GM23338 (cell line): ENCODE measurements around the gene MRO. TPM values are rescaled to one million over a fixed set of nuclear protein-coding genes. Genes with fewer than 3 reads are reported as not detected.

Source experiments
- ATAC-seq: fragments of 200-7000 bp; cut with Tn5 transposase; 3 replicates; pipeline ENCODE4 v1.9.1; 2020
- DNase-seq: peaks from one replicate; pipeline ENCODE4 v3.0.0-alpha.2; 2015; ENCODE audit warnings: low spot score
- H2AFZ ChIP-seq: fragments of 200-600 bp; sonication (generic); 2 replicates; pipeline ENCODE4 v1.8.0; 2016; ENCODE audit warnings: antibody characterized with exemption, mild to moderate bottlenecking, moderate library complexity
- H3F3A ChIP-seq: fragments of 200-600 bp; sonication (generic); replicated peaks from 2 replicates; pipeline ENCODE4 v1.8.0; 2017; ENCODE audit warnings: antibody characterized with exemption, mixed run types, low read depth
- H3K27ac ChIP-seq: fragments of 200-600 bp; sonication (generic); 2 replicates; pipeline ENCODE4 v1.6.1; 2016; ENCODE audit warnings: low read depth
- H3K27me3 ChIP-seq: fragments of 200-600 bp; sonication (generic); 2 replicates; pipeline ENCODE4 v1.8.0; 2016; ENCODE audit warnings: mild to moderate bottlenecking, mixed run types, moderate library complexity; ENCODE audit not compliant: insufficient read depth
- H3K36me3 ChIP-seq: fragments of 200-600 bp; sonication (generic); 2 replicates; pipeline ENCODE4 v1.8.0; 2016; ENCODE audit warnings: mild to moderate bottlenecking; ENCODE audit not compliant: insufficient read depth
- H3K4me1 ChIP-seq: fragments of 200-600 bp; sonication (generic); 2 replicates; pipeline ENCODE4 v1.8.0; 2016; ENCODE audit warnings: mild to moderate bottlenecking, moderate library complexity; ENCODE audit not compliant: insufficient read depth
- H3K4me2 ChIP-seq: fragments of 200-600 bp; sonication (generic); 2 replicates; pipeline ENCODE4 v1.7.1; 2017; ENCODE audit warnings: mixed run types
- H3K4me3 ChIP-seq: fragments of 200-600 bp; sonication (generic); 2 replicates; pipeline ENCODE4 v1.6.1; 2016; ENCODE audit warnings: mixed run types
- H3K79me2 ChIP-seq: fragments of 200-600 bp; sonication (generic); replicated peaks from 2 replicates; pipeline ENCODE4 v1.8.0; 2017; ENCODE audit warnings: mild to moderate bottlenecking; ENCODE audit not compliant: insufficient read depth
- H3K9me2 ChIP-seq: fragments of 200-600 bp; sonication (generic); 2 replicates; pipeline ENCODE4 v1.8.0; 2017; ENCODE audit not compliant: insufficient read depth
- H4K20me1 ChIP-seq: fragments of 200-600 bp; sonication (generic); replicated peaks from 2 replicates; pipeline ENCODE4 v1.8.0; 2017; ENCODE audit warnings: mild to moderate bottlenecking; ENCODE audit not compliant: insufficient read depth
- H3K27ac Mint-ChIP-seq: 2 replicates; pipeline ENCODE4 v1.8.0; 2020; ENCODE audit warnings: inconsistent platforms, mild to moderate bottlenecking, moderate library complexity, mixed read lengths
- H3K27me3 Mint-ChIP-seq: 3 replicates; pipeline ENCODE4 v1.8.0; 2022; ENCODE audit warnings: low read depth, mild to moderate bottlenecking, moderate library complexity, mixed read lengths, inconsistent platforms; ENCODE audit not compliant: insufficient read depth, poor library complexity
- H3K36me3 Mint-ChIP-seq: 3 replicates; pipeline ENCODE4 v1.8.0; 2021; ENCODE audit warnings: low read depth, mild to moderate bottlenecking, inconsistent platforms, moderate library complexity, mixed read lengths
- H3K4me1 Mint-ChIP-seq: 3 replicates; pipeline ENCODE4 v1.8.0; 2020; ENCODE audit warnings: mild to moderate bottlenecking, inconsistent platforms, mixed read lengths
- H3K4me3 Mint-ChIP-seq: 3 replicates; pipeline ENCODE4 v1.8.0; 2021; ENCODE audit warnings: moderate library complexity, mild to moderate bottlenecking, inconsistent platforms, mixed read lengths
- H3K9me3 Mint-ChIP-seq: 3 replicates; pipeline ENCODE4 v1.8.0; 2020; ENCODE audit warnings: moderate library complexity, mild to moderate bottlenecking, inconsistent platforms, mixed read lengths
- CREB1 ChIP-seq: fragments of 250-450 bp; sonication (Bioruptor Pico); IDR thresholded peaks from 2 replicates; pipeline ENCODE4 v1.5.0; 2020; ENCODE audit warnings: low read depth, mild to moderate bottlenecking, moderate library complexity
- EZH2 ChIP-seq: fragments of 200-600 bp; sonication (generic); IDR thresholded peaks from one replicate; pipeline ENCODE4 v1.8.0; 2017; ENCODE audit warnings: antibody characterized with exemption, mild to moderate bottlenecking, low read depth; ENCODE audit not compliant: unreplicated experiment
- EZH2phosphoT487 ChIP-seq: fragments of 200-600 bp; sonication (generic); IDR thresholded peaks from one replicate; pipeline ENCODE4 v1.8.1; 2018; ENCODE audit warnings: antibody characterized with exemption; ENCODE audit not compliant: unreplicated experiment
- JUNB ChIP-seq: IDR thresholded peaks from one replicate; pipeline ENCODE4 v1.6.1; 2016; ENCODE audit warnings: antibody characterized with exemption; ENCODE audit not compliant: unreplicated experiment
- NANOG ChIP-seq: IDR thresholded peaks from 2 replicates; pipeline ENCODE4 v1.6.1; 2016; ENCODE audit warnings: antibody characterized with exemption, borderline replicate concordance
- POLR2AphosphoS5 ChIP-seq: IDR thresholded peaks from 2 replicates; pipeline ENCODE4 v1.6.1; 2016; ENCODE audit warnings: antibody characterized with exemption, low read depth
- STAT1 ChIP-seq: IDR thresholded peaks from one replicate; pipeline ENCODE4 v1.6.1; 2016; ENCODE audit warnings: antibody characterized with exemption; ENCODE audit not compliant: unreplicated experiment
- ZNF114 ChIP-seq: fragments of 250-450 bp; sonication (Bioruptor Pico); IDR thresholded peaks from 2 replicates; pipeline ENCODE4 v1.5.0; 2020; ENCODE audit warnings: mild to moderate bottlenecking, moderate library complexity
- ZNF331 ChIP-seq: fragments of 250-450 bp; sonication (Bioruptor Pico); IDR thresholded peaks from 2 replicates; pipeline ENCODE4 v1.5.0; 2020; ENCODE audit warnings: low read depth, mild to moderate bottlenecking, moderate library complexity
- polyA plus RNA-seq: library from polyadenylated mRNA; unstranded; fragments of >200 nt; fragmentation: Nextera tagmentation; extraction: Ambion mirVana; gene quantifications from 2 replicates; pipeline ENCODE4 v1.2.1, GENCODE V29; 2016
- total RNA-seq: library from RNA; depleted of rRNA; stranded (reverse); fragments of >200 nt; shearing (Covaris generic); gene quantifications from 2 replicates; pipeline ENCODE4 v1.2.3, GENCODE V29; 2014
- TF ChIP-seq, protein P1 (sequence below): IDR thresholded peaks from 2 replicates; pipeline ENCODE4 v1.6.1; 2016; ENCODE audit warnings: antibody characterized with exemption
- TF ChIP-seq, protein P2 (sequence below): IDR thresholded peaks from one replicate; pipeline ENCODE4 v1.6.1; 2018; ENCODE audit warnings: antibody characterized with exemption; ENCODE audit not compliant: unreplicated experiment
- TF ChIP-seq, protein P3 (sequence below): fragments of 250-450 bp; sonication (Bioruptor Pico); IDR thresholded peaks from 2 replicates; pipeline ENCODE4 v1.5.0; 2020; ENCODE audit warnings: mild to moderate bottlenecking, moderate library complexity
- TF ChIP-seq, protein P4 (sequence below), 2 experiments: fragments of 200-600 bp in 1 of 2; sonication (generic) in 1 of 2; conservative IDR thresholded peaks; 2 replicates each; pipeline versions ENCODE4 v1.5.1 to v1.6.1; 2016 to 2017; ENCODE audit warnings: antibody characterized with exemption in 2 of 2, low read depth in 2 of 2, mild to moderate bottlenecking in 2 of 2, moderate library complexity in 1 of 2

Gene MRO
- total and polyA plus RNA-seq, 2 experiments from 2014 or later, result 0.78 to 0.80 TPM

DNA sequence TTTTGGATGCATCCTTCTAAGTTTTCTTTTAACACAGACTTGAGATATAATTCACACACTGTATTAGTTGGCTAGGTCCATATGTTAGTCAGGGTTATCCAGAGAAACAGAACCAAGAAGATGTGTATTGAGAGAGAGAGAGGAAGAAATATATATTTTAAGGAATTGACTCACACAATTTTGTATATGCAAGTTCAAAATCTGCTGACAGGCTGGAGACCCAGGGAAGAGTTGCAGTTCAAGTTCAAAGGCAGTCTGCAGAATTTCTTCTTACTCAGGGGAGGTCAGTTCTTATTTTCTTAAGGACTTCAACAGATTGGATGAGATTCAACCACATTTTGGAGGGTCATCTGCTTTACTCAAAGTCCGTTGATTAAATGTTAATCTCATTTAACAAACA is 23.0 kb upstream of the MRO start:
- no peak overlapping the region for H3K27ac ChIP-seq
- TF ChIP-seq, protein P1, sequence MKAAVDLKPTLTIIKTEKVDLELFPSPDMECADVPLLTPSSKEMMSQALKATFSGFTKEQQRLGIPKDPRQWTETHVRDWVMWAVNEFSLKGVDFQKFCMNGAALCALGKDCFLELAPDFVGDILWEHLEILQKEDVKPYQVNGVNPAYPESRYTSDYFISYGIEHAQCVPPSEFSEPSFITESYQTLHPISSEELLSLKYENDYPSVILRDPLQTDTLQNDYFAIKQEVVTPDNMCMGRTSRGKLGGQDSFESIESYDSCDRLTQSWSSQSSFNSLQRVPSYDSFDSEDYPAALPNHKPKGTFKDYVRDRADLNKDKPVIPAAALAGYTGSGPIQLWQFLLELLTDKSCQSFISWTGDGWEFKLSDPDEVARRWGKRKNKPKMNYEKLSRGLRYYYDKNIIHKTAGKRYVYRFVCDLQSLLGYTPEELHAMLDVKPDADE, result no peak
- TF ChIP-seq EZH2phosphoT487 (no peak), POLR2AphosphoS5 (no peak), EZH2 (no peak), CREB1 (CRISPR knock-in tag) (no peak), JUNB (no peak), STAT1 (no peak), ZNF331 (CRISPR knock-in tag) (no peak), NANOG (no peak), ZNF114 (CRISPR knock-in tag) (no peak)
- TF ChIP-seq, protein P2, sequence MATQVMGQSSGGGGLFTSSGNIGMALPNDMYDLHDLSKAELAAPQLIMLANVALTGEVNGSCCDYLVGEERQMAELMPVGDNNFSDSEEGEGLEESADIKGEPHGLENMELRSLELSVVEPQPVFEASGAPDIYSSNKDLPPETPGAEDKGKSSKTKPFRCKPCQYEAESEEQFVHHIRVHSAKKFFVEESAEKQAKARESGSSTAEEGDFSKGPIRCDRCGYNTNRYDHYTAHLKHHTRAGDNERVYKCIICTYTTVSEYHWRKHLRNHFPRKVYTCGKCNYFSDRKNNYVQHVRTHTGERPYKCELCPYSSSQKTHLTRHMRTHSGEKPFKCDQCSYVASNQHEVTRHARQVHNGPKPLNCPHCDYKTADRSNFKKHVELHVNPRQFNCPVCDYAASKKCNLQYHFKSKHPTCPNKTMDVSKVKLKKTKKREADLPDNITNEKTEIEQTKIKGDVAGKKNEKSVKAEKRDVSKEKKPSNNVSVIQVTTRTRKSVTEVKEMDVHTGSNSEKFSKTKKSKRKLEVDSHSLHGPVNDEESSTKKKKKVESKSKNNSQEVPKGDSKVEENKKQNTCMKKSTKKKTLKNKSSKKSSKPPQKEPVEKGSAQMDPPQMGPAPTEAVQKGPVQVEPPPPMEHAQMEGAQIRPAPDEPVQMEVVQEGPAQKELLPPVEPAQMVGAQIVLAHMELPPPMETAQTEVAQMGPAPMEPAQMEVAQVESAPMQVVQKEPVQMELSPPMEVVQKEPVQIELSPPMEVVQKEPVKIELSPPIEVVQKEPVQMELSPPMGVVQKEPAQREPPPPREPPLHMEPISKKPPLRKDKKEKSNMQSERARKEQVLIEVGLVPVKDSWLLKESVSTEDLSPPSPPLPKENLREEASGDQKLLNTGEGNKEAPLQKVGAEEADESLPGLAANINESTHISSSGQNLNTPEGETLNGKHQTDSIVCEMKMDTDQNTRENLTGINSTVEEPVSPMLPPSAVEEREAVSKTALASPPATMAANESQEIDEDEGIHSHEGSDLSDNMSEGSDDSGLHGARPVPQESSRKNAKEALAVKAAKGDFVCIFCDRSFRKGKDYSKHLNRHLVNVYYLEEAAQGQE, result no peak
- TF ChIP-seq, protein P3, sequence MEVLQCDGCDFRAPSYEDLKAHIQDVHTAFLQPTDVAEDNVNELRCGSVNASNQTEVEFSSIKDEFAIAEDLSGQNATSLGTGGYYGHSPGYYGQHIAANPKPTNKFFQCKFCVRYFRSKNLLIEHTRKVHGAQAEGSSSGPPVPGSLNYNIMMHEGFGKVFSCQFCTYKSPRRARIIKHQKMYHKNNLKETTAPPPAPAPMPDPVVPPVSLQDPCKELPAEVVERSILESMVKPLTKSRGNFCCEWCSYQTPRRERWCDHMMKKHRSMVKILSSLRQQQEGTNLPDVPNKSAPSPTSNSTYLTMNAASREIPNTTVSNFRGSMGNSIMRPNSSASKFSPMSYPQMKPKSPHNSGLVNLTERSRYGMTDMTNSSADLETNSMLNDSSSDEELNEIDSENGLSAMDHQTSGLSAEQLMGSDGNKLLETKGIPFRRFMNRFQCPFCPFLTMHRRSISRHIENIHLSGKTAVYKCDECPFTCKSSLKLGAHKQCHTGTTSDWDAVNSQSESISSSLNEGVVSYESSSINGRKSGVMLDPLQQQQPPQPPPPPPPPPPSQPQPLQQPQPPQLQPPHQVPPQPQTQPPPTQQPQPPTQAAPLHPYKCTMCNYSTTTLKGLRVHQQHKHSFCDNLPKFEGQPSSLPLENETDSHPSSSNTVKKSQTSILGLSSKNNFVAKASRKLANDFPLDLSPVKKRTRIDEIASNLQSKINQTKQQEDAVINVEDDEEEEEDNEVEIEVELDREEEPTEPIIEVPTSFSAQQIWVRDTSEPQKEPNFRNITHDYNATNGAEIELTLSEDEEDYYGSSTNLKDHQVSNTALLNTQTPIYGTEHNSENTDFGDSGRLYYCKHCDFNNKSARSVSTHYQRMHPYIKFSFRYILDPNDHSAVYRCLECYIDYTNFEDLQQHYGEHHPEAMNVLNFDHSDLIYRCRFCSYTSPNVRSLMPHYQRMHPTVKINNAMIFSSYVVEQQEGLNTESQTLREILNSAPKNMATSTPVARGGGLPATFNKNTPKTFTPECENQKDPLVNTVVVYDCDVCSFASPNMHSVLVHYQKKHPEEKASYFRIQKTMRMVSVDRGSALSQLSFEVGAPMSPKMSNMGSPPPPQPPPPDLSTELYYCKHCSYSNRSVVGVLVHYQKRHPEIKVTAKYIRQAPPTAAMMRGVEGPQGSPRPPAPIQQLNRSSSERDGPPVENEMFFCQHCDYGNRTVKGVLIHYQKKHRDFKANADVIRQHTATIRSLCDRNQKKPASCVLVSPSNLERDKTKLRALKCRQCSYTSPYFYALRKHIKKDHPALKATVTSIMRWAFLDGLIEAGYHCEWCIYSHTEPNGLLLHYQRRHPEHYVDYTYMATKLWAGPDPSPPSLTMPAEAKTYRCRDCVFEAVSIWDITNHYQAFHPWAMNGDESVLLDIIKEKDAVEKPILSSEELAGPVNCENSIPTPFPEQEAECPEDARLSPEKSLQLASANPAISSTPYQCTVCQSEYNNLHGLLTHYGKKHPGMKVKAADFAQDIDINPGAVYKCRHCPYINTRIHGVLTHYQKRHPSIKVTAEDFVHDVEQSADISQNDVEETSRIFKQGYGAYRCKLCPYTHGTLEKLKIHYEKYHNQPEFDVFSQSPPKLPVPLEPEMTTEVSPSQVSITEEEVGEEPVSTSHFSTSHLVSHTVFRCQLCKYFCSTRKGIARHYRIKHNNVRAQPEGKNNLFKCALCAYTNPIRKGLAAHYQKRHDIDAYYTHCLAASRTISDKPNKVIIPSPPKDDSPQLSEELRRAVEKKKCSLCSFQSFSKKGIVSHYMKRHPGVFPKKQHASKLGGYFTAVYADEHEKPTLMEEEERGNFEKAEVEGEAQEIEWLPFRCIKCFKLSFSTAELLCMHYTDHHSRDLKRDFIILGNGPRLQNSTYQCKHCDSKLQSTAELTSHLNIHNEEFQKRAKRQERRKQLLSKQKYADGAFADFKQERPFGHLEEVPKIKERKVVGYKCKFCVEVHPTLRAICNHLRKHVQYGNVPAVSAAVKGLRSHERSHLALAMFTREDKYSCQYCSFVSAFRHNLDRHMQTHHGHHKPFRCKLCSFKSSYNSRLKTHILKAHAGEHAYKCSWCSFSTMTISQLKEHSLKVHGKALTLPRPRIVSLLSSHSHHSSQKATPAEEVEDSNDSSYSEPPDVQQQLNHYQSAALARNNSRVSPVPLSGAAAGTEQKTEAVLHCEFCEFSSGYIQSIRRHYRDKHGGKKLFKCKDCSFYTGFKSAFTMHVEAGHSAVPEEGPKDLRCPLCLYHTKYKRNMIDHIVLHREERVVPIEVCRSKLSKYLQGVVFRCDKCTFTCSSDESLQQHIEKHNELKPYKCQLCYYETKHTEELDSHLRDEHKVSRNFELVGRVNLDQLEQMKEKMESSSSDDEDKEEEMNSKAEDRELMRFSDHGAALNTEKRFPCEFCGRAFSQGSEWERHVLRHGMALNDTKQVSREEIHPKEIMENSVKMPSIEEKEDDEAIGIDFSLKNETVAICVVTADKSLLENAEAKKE (CRISPR knock-in tag), result no peak
- TF ChIP-seq, protein P4, sequence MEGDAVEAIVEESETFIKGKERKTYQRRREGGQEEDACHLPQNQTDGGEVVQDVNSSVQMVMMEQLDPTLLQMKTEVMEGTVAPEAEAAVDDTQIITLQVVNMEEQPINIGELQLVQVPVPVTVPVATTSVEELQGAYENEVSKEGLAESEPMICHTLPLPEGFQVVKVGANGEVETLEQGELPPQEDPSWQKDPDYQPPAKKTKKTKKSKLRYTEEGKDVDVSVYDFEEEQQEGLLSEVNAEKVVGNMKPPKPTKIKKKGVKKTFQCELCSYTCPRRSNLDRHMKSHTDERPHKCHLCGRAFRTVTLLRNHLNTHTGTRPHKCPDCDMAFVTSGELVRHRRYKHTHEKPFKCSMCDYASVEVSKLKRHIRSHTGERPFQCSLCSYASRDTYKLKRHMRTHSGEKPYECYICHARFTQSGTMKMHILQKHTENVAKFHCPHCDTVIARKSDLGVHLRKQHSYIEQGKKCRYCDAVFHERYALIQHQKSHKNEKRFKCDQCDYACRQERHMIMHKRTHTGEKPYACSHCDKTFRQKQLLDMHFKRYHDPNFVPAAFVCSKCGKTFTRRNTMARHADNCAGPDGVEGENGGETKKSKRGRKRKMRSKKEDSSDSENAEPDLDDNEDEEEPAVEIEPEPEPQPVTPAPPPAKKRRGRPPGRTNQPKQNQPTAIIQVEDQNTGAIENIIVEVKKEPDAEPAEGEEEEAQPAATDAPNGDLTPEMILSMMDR (conservative IDR thresholded peaks at IDR 0.05; ENCODE audit: low read depth in 2 of 2), result no peak
- H2AFZ ChIP-seq, result 0 out of 2 replicates have a peak overlapping the region, but pooled peaks have one; percentile 13
- no peaks in the 10 kb centered on the region for H3F3A ChIP-seq
- no peaks in the 10 kb centered on the region for H3K4me1 ChIP-seq
- no peaks in the 10 kb centered on the region for H4K20me1 ChIP-seq
- no peak overlapping the region for H3K27ac Mint-ChIP-seq
- H3K27me3 Mint-ChIP-seq, result no peaks in the 10 kb centered on the region
- H3K79me2 ChIP-seq, result no peaks in the 10 kb centered on the region
- no peak for DNase-seq
- H3K36me3 ChIP-seq, result no peaks in the 10 kb centered on the region
- H3K27me3 ChIP-seq, result no peaks in the 10 kb centered on the region
- H3K4me3 Mint-ChIP-seq, result no peak overlapping the region
- no peaks in the 10 kb centered on the region for H3K9me3 Mint-ChIP-seq
- H3K4me3 ChIP-seq, result no peak overlapping the region
- no peak for ATAC-seq
- no peak overlapping the region for H3K4me2 ChIP-seq
- no peaks in the 10 kb centered on the region for H3K36me3 Mint-ChIP-seq
- H3K9me2 ChIP-seq, result no peaks in the 10 kb centered on the region
- H3K4me1 Mint-ChIP-seq, result no peaks in the 10 kb centered on the region
